Peyer's patch (tissue), 4 donors: Measurements from ENCODE around the gene DIP2B.

ENCODE experiments used
- CTCF ChIP-seq, 6 experiments: fragments of 450-650 bp in 4 of 6; fragments of 200-600 bp in 2 of 6; sonication (generic) in 1 of 6; IDR thresholded peaks; one replicate each; pipeline ENCODE4 v1.5.1; 2017 to 2019; ENCODE audit warnings: antibody characterized with exemption in 6 of 6, mild to moderate bottlenecking in 3 of 6, moderate library complexity in 1 of 6
- POLR2A ChIP-seq, 2 donors: fragments of 450-650 bp; IDR thresholded peaks; one replicate each; pipeline ENCODE4 v1.5.1; 2017; ENCODE audit warnings: antibody characterized with exemption in 2 of 2, mild to moderate bottlenecking in 2 of 2, moderate library complexity in 2 of 2

GRCh38 chr12:50518090-50518489, 13.3 kb downstream of the DIP2B start:
- TF ChIP-seq CTCF (IDR thresholded peaks at IDR 0.05): no peak
- no peak for TF ChIP-seq POLR2A (IDR thresholded peaks at IDR 0.05)
